Ammon's horn (tissue), 1 donor: ENCODE results near the gene GSN.

Experiments used
- DNase-seq: peaks from one replicate; pipeline ENCODE4 v3.0.0-alpha.2; 2016; ENCODE audit warnings: low spot score

GSN gene

GRCh38 chr9:121303456-121304451, 35.8 kb downstream of the GSN start:
- no peak for DNase-seq

GRCh38 chr9:121304707-121305106, 36.7 kb downstream of the GSN start:
- no peak for DNase-seq

GRCh38 chr9:121305269-121305994, 37.5 kb downstream of the GSN start:
- no peak for DNase-seq

- DNase-seq = no peak
These were observed 40.0 kb downstream of the GSN start for GRCh38 chr9:121307976-121308375.

- DNase-seq = no peak
These were observed 40.8 kb downstream of the GSN start for GRCh38 chr9:121308765-121309164.

- no peak for DNase-seq
These were observed 41.2 kb downstream of the GSN start for GRCh38 chr9:121309171-121309570.

GRCh38 chr9:121309833-121310425, 42.0 kb downstream of the GSN start:
- DNase-seq = no peak

- DNase-seq = no peak
These were observed 42.6 kb downstream of the GSN start for GRCh38 chr9:121310571-121310970.

GRCh38 chr9:121312169-121312568, 44.2 kb downstream of the GSN start:
- DNase-seq = no peak

GRCh38 chr9:121313458-121314152, 45.6 kb downstream of the GSN start:
- no peak for DNase-seq

- no peak for DNase-seq
These were observed 48.4 kb downstream of the GSN start for GRCh38 chr9:121316378-121316777.

- DNase-seq = no peak
These were observed 49.0 kb downstream of the GSN start for GRCh38 chr9:121316852-121317373.

GRCh38 chr9:121317737-121318630, 50.0 kb downstream of the GSN start:
- DNase-seq = no peak

- DNase-seq = no peak
These were observed 50.8 kb downstream of the GSN start for GRCh38 chr9:121318631-121319382.

- no peak for DNase-seq
These were observed 51.4 kb downstream of the GSN start for GRCh38 chr9:121319383-121319780.

- no peak for DNase-seq
These were observed 53.1 kb downstream of the GSN start for GRCh38 chr9:121321016-121321503.

- DNase-seq = no peak
These were observed 54.2 kb downstream of the GSN start for GRCh38 chr9:121322037-121322736.

- DNase-seq = no peak
These were observed 54.9 kb downstream of the GSN start for GRCh38 chr9:121322737-121323448.
